Hepatocyte (in vitro differentiated cells): ENCODE data around the gene BCL7B. TPM values are rescaled to one million over a fixed set of nuclear protein-coding genes. Genes with fewer than 3 reads are reported as not detected.

Source experiments
- DNase-seq: peaks from one replicate; pipeline ENCODE4 v3.0.0-alpha.2; 2016; ENCODE audit warnings: low spot score
- H2AFZ ChIP-seq: fragments of 200-600 bp; sonication (generic); 2 replicates; pipeline ENCODE4 v1.6.0; 2016; ENCODE audit warnings: antibody characterized with exemption, mild to moderate bottlenecking
- H3K27ac ChIP-seq: fragments of 200-600 bp; sonication (generic); 2 replicates; pipeline ENCODE4 v1.5.1; 2016; ENCODE audit warnings: mild to moderate bottlenecking
- H3K27me3 ChIP-seq: fragments of 200-600 bp; sonication (generic); 2 replicates; pipeline ENCODE4 v1.6.1; 2016
- H3K36me3 ChIP-seq: fragments of 200-600 bp; sonication (generic); replicated peaks from 2 replicates; pipeline ENCODE4 v1.5.1; 2016; ENCODE audit warnings: low read depth; ENCODE audit not compliant: insufficient read depth
- H3K4me1 ChIP-seq: fragments of 200-600 bp; sonication (generic); 2 replicates; pipeline ENCODE4 v1.5.1; 2016; ENCODE audit warnings: mild to moderate bottlenecking, moderate library complexity; ENCODE audit not compliant: insufficient read depth
- H3K4me2 ChIP-seq: fragments of 200-600 bp; sonication (generic); 2 replicates; pipeline ENCODE4 v1.6.0; 2016
- H3K4me3 ChIP-seq: fragments of 200-600 bp; sonication (generic); 2 replicates; pipeline ENCODE4 v1.5.1; 2016; ENCODE audit warnings: mild to moderate bottlenecking
- H3K79me2 ChIP-seq: fragments of 200-600 bp; sonication (generic); 2 replicates; pipeline ENCODE4 v1.6.0; 2017; ENCODE audit warnings: mild to moderate bottlenecking
- H3K9me2 ChIP-seq: fragments of 200-600 bp; sonication (generic); replicated peaks from 2 replicates; pipeline ENCODE4 v1.6.0; 2017; ENCODE audit warnings: mild to moderate bottlenecking; ENCODE audit not compliant: insufficient read depth
- H3K9me3 ChIP-seq: fragments of 200-600 bp; sonication (generic); 2 replicates; pipeline ENCODE4 v1.5.1; 2016; ENCODE audit warnings: low read depth, mild to moderate bottlenecking
- H4K20me1 ChIP-seq: fragments of 200-600 bp; sonication (generic); 2 replicates; pipeline ENCODE4 v1.6.0; 2016; ENCODE audit warnings: mild to moderate bottlenecking; ENCODE audit not compliant: insufficient read depth, poor library complexity, severe bottlenecking
- EZH2 ChIP-seq: fragments of 200-600 bp; sonication (generic); IDR thresholded peaks from 2 replicates; pipeline ENCODE4 v1.6.1; 2016; ENCODE audit warnings: antibody characterized with exemption, mild to moderate bottlenecking, borderline replicate concordance
- EZH2phosphoT487 ChIP-seq: fragments of 200-600 bp; sonication (generic); IDR thresholded peaks from one replicate; pipeline ENCODE4 v1.6.1; 2018; ENCODE audit warnings: antibody characterized with exemption, mild to moderate bottlenecking, low read depth, moderate library complexity; ENCODE audit not compliant: unreplicated experiment, severe bottlenecking
- WGBS: methylation state at CpG from one replicate; pipeline ENCODE4 v1.1.6; 2016; ENCODE audit warnings: low lambda C conversion rate; ENCODE audit errors: missing lambda C conversion rate; 5-methylcytosine and 5-hydroxymethylcytosine counted together
- polyA plus RNA-seq: library from polyadenylated mRNA; unstranded; fragments of >200 nt; fragmentation: Nextera tagmentation; extraction: Ambion mirVana; gene quantifications from 2 replicates; pipeline ENCODE4 v1.2.1, GENCODE V29; 2016
- total RNA-seq: library from RNA; depleted of rRNA; stranded (reverse); fragments of >200 nt; gene quantifications from 2 replicates; pipeline ENCODE4 v1.2.3, GENCODE V29; 2014
- TF ChIP-seq, protein P1 (sequence below): fragments of 200-600 bp; sonication (generic); IDR thresholded peaks from 2 replicates; pipeline ENCODE4 v1.5.1; 2016; ENCODE audit warnings: antibody characterized with exemption, mild to moderate bottlenecking; ENCODE audit not compliant: poor library complexity

The BCL7B gene
- total and polyA plus RNA-seq, 2 experiments from 2014 or later: 44.7 to 54.0 TPM

DNA sequence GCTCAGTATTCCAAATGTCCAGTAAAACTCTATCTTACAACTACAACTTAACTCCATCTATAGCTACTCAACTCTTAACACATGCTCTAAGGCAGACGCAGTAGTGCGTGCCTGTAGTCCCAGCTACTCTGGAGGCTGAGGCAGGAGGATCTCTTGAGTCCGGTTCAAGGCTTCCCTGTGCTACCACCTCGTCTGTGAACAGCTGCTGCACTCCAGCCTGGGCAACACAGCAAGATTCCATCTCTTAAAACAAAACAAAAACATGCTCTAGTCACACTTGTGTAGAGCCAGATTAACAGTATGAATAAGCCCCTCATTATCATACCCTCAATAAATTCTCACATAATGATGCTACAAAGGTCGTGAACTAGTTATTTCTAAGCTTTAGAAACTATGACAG, 39.0 kb downstream of the BCL7B start:
- TF ChIP-seq EZH2: no peak
- TF ChIP-seq, protein P1, sequence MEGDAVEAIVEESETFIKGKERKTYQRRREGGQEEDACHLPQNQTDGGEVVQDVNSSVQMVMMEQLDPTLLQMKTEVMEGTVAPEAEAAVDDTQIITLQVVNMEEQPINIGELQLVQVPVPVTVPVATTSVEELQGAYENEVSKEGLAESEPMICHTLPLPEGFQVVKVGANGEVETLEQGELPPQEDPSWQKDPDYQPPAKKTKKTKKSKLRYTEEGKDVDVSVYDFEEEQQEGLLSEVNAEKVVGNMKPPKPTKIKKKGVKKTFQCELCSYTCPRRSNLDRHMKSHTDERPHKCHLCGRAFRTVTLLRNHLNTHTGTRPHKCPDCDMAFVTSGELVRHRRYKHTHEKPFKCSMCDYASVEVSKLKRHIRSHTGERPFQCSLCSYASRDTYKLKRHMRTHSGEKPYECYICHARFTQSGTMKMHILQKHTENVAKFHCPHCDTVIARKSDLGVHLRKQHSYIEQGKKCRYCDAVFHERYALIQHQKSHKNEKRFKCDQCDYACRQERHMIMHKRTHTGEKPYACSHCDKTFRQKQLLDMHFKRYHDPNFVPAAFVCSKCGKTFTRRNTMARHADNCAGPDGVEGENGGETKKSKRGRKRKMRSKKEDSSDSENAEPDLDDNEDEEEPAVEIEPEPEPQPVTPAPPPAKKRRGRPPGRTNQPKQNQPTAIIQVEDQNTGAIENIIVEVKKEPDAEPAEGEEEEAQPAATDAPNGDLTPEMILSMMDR: no peak
- no peak for TF ChIP-seq EZH2phosphoT487
- no peaks in the 10 kb centered on the region for H3K9me3 ChIP-seq
- no peaks in the 10 kb centered on the region for H3K9me2 ChIP-seq
- H2AFZ ChIP-seq: no peak overlapping the region
- no peak overlapping the region for H3K4me3 ChIP-seq
- H3K36me3 ChIP-seq: no peaks in the 10 kb centered on the region
- H4K20me1 ChIP-seq: peaks cover 60% of the 10 kb centered on the region
- H3K4me1 ChIP-seq: peaks cover 17% of the 10 kb centered on the region
- 91% methylated on average over 5 of the region's 5 CpGs for WGBS
- H3K79me2 ChIP-seq: peaks cover 85% of the 10 kb centered on the region
- DNase-seq: no peak
- peak overlapping the region; percentile 16 for H3K27ac ChIP-seq
- peak overlapping the region; percentile 79 for H3K4me2 ChIP-seq
- no peaks in the 10 kb centered on the region for H3K27me3 ChIP-seq

DNA sequence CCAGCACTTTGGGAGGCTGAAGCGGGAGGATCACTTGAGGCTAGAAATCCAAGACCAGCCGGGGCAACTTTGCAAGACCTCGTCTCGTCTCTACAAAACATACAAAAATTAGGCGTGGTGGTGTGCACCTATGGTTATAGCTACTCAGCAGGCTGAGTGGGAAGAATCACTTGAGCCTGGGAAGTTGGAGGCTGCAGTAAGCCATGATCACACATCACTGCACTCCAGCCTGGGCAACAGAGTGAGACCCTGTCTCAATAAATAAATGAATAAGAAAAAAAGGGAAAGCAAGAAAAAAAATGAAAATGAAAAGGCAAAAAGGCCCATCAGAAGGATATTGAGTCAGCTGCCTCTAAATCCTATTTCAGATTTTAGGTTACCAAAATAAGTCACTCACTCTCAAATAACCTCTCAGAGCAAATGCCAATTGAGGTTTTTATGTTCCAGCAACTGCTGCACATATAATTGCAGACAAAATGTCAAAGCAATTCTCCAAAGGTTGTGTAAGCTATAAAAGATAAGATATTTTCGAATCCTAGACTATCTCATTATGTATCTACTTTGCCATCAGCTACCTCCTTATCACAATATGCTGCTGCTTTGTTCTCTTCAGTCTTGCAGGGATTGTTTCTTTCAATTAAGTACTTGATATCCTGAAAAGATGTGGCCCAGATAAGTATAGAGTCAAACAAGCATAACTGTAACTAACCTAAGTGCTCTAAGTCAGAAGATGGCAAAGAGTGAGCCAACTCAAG, 40.1 kb downstream of the BCL7B start:
- Histone ChIP-seq H2AFZ (no peak overlapping the region), H3K79me2 (peaks cover 92% of the 10 kb centered on the region), H3K4me1 (peaks cover 17% of the 10 kb centered on the region), H3K36me3 (no peaks in the 10 kb centered on the region), H4K20me1 (peaks cover 71% of the 10 kb centered on the region), H3K27ac (no peak overlapping the region), H3K9me2 (no peaks in the 10 kb centered on the region), H3K4me3 (no peak overlapping the region), H3K9me3 (no peaks in the 10 kb centered on the region), H3K27me3 (no peaks in the 10 kb centered on the region), H3K4me2 (no peak overlapping the region)
- DNase-seq: no peak
- TF ChIP-seq EZH2phosphoT487: no peak
- TF ChIP-seq EZH2: no peak
- TF ChIP-seq, protein P1: no peak
- WGBS: 87% methylated on average over 6 of the region's 6 CpGs

DNA sequence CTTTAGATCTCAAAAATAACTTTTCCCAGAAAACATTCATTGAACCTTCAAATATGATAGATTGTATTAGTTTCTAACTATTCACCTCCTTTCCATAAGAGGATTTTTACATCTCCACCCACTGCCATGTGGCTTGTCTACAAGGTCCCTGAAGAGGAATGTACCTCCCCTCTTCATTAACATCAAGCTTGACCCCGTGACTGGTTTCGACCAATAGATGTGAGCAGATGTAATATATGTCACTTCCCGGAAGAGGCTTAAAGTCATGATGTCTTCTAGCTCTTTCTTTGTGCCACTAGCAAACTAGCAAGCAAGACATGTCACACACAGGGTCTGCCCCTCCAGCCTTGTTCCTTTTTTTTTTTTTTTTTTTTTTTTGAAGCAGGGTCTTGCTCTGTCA, 42.3 kb downstream of the BCL7B start:
- 98% methylated on average over 3 of the region's 3 CpGs for WGBS
- TF ChIP-seq, protein P1: no peak
- TF ChIP-seq EZH2 (no peak), EZH2phosphoT487 (no peak)
- peaks cover 12% of the 10 kb centered on the region for H3K4me1 ChIP-seq

More for the DNA sequence above, 42.3 kb downstream of the BCL7B start:
- peaks cover 71% of the 10 kb centered on the region for H4K20me1 ChIP-seq
- DNase-seq: no peak
- no peaks in the 10 kb centered on the region for H3K27me3 ChIP-seq
- H3K4me3 ChIP-seq: no peak overlapping the region
- H3K79me2 ChIP-seq: peaks cover 99% of the 10 kb centered on the region
- H3K27ac ChIP-seq: no peak overlapping the region
- no peak overlapping the region for H2AFZ ChIP-seq
- H3K36me3 ChIP-seq: no peaks in the 10 kb centered on the region
- H3K4me2 ChIP-seq: no peak overlapping the region
- H3K9me2 ChIP-seq: no peaks in the 10 kb centered on the region
- no peaks in the 10 kb centered on the region for H3K9me3 ChIP-seq
